ENCODE measurements around the gene NBEA. TPM values are rescaled to one million over a fixed set of nuclear protein-coding genes. Genes with fewer than 3 reads are reported as not detected.

The NBEA gene
- total RNA-seq, 1 experiment from 2014 or later, result 4.4 TPM

DNA sequence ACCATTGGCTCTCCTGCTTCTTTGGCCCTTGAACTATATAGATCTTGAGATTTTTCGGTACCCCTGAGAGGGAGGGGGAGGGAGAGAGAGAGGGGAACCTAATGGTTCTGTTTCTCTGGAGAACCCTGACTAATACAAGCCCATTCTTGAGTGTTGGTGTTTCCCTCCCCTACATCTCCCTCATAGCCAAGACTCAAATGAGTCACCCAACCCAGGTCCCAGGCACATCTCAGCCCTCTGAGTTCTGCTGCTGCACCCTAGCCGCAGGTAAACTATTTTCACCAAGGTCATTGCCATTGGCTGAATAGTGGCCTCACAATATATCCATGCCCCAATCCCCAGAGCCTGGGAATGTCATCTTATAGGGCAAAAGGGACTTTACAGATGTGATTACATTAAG, 760.2 kb downstream of the NBEA start:
- Histone ChIP-seq H3K9ac (ENCODE audit: low read length) (no peak overlapping the region), H3K79me2 (ENCODE audit: low read length) (no peaks in the 10 kb centered on the region), H3K4me3 (ENCODE audit: low read length) (no peak overlapping the region), H3F3A (ENCODE audit: low read length, unreplicated experiment) (no peaks in the 10 kb centered on the region), H4K20me1 (ENCODE audit: low read length) (no peaks in the 10 kb centered on the region), H3K9me2 (replicated peaks; ENCODE audit: low read length) (no peaks in the 10 kb centered on the region), H3K27me3 (ENCODE audit: low read length) (no peaks in the 10 kb centered on the region), H3K36me3 (ENCODE audit: low read depth, low read length) (no peaks in the 10 kb centered on the region), H3K4me2 (ENCODE audit: low read length) (no peak overlapping the region), H3K9me3 (ENCODE audit: low read length) (no peaks in the 10 kb centered on the region), H3K4me1 (ENCODE audit: insufficient read depth, low read length) (peaks cover 22% of the 10 kb centered on the region; the same call in 1 of the 2 replicates), H2AFZ (ENCODE audit: low read length) (no peak overlapping the region), H3K27ac (ENCODE audit: low read length) (no peak overlapping the region)
- no peak for DNase-seq
- TF ChIP-seq EZH2phosphoT487 (IDR thresholded peaks at IDR 0.05; ENCODE audit: borderline replicate concordance, low read length) (no peak), EZH2 (IDR thresholded peaks at IDR 0.05; ENCODE audit: low read length, unreplicated experiment) (no peak)
- TF ChIP-seq, protein P1, sequence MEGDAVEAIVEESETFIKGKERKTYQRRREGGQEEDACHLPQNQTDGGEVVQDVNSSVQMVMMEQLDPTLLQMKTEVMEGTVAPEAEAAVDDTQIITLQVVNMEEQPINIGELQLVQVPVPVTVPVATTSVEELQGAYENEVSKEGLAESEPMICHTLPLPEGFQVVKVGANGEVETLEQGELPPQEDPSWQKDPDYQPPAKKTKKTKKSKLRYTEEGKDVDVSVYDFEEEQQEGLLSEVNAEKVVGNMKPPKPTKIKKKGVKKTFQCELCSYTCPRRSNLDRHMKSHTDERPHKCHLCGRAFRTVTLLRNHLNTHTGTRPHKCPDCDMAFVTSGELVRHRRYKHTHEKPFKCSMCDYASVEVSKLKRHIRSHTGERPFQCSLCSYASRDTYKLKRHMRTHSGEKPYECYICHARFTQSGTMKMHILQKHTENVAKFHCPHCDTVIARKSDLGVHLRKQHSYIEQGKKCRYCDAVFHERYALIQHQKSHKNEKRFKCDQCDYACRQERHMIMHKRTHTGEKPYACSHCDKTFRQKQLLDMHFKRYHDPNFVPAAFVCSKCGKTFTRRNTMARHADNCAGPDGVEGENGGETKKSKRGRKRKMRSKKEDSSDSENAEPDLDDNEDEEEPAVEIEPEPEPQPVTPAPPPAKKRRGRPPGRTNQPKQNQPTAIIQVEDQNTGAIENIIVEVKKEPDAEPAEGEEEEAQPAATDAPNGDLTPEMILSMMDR (conservative IDR thresholded peaks at IDR 0.05; ENCODE audit: low read depth, low read length), result no peak
- ATAC-seq, result no peak
- intact Hi-C loops (cut with micrococcal nuclease), result no loop called here
- no TSS peak for BruUV-seq (replicated peaks)
- CTCF ChIA-PET, result no interaction called here
- POLR2A ChIA-PET (ENCODE audit: unreplicated experiment), result no interaction called here

DNA sequence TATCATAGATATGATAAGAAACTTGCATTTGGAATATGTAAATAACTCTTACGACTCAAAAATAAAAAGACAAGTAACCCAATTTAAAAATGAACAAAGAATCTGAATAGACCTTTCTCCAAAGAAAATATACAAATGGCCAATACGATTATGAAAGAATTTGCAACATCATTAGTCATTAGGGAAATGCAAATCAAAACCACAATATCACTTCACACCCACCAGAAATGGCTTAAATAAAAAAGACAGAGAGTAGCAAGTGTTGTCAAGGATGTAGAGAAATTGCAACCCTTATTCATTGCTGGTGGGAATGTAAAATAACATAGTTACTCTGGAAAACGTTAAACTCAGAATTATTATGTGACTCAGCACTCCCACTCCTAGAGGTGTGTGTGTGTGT, 761.0 kb downstream of the NBEA start:
- H3K9me2 ChIP-seq (replicated peaks; ENCODE audit: low read length), result no peaks in the 10 kb centered on the region
- no peak overlapping the region for H3K4me3 ChIP-seq (ENCODE audit: low read length)
- no peaks in the 10 kb centered on the region for H4K20me1 ChIP-seq (ENCODE audit: low read length)
- no peaks in the 10 kb centered on the region for H3F3A ChIP-seq (ENCODE audit: low read length, unreplicated experiment)
- no peaks in the 10 kb centered on the region for H3K9me3 ChIP-seq (ENCODE audit: low read length)
- ATAC-seq (no peak), DNase-seq (no peak)
- TF ChIP-seq, protein P1 (conservative IDR thresholded peaks at IDR 0.05; ENCODE audit: low read depth, low read length), result no peak
- no peak for TF ChIP-seq EZH2phosphoT487 (IDR thresholded peaks at IDR 0.05; ENCODE audit: borderline replicate concordance, low read length)
- TF ChIP-seq EZH2 (IDR thresholded peaks at IDR 0.05; ENCODE audit: low read length, unreplicated experiment), result no peak
- H3K27me3 ChIP-seq (ENCODE audit: low read length), result no peaks in the 10 kb centered on the region
- POLR2A ChIA-PET (ENCODE audit: unreplicated experiment), result no interaction called here
- no peak overlapping the region for H3K4me2 ChIP-seq (ENCODE audit: low read length)
- H3K4me1 ChIP-seq (ENCODE audit: insufficient read depth, low read length), result peaks cover 22% of the 10 kb centered on the region; the same call in 1 of the 2 replicates
- no peak overlapping the region for H3K9ac ChIP-seq (ENCODE audit: low read length)
- no peak overlapping the region for H2AFZ ChIP-seq (ENCODE audit: low read length)
- H3K79me2 ChIP-seq (ENCODE audit: low read length), result no peaks in the 10 kb centered on the region
- BruUV-seq (replicated peaks), result no TSS peak
- H3K27ac ChIP-seq (ENCODE audit: low read length), result no peak overlapping the region
- CTCF ChIA-PET, result no interaction called here
- intact Hi-C loops (cut with micrococcal nuclease), result no loop called here
- no peaks in the 10 kb centered on the region for H3K36me3 ChIP-seq (ENCODE audit: low read depth, low read length)

DNA sequence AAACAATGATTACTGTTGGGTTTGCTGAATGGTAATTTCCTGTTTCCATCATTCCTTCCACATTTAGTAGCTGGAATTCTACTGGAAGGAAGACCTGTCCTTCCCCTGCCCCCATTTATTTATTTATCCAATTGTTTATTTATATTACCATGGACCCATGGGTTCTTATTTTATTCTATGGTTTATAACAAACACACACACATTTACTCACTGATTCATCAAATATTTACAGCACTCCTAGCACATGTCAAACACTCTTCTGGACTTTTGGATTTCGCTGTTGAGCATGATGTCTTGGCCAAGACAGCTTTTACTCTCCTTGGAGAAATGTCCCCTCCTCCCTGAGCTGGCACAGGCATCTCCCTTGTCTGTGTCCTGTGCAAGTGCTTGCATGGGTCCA, 762.3 kb downstream of the NBEA start:
- no TSS peak for BruUV-seq (replicated peaks)
- H3K27ac ChIP-seq (ENCODE audit: low read length), result no peak overlapping the region

More for the DNA sequence above, 762.3 kb downstream of the NBEA start:
- DNase-seq (peak; percentile 17), ATAC-seq (peak; percentile 50)
- Histone ChIP-seq H3F3A (ENCODE audit: low read length, unreplicated experiment) (no peaks in the 10 kb centered on the region), H3K4me1 (ENCODE audit: insufficient read depth, low read length) (peaks cover 14% of the 10 kb centered on the region; the same call in 1 of the 2 replicates), H3K4me3 (ENCODE audit: low read length) (no peak overlapping the region), H3K79me2 (ENCODE audit: low read length) (no peaks in the 10 kb centered on the region), H3K4me2 (ENCODE audit: low read length) (no peak overlapping the region), H3K9me3 (ENCODE audit: low read length) (no peaks in the 10 kb centered on the region), H3K9me2 (replicated peaks; ENCODE audit: low read length) (no peaks in the 10 kb centered on the region), H4K20me1 (ENCODE audit: low read length) (no peaks in the 10 kb centered on the region), H3K36me3 (ENCODE audit: low read depth, low read length) (no peaks in the 10 kb centered on the region), H2AFZ (ENCODE audit: low read length) (no peak overlapping the region), H3K27me3 (ENCODE audit: low read length) (no peaks in the 10 kb centered on the region), H3K9ac (ENCODE audit: low read length) (no peak overlapping the region)
- TF ChIP-seq EZH2 (IDR thresholded peaks at IDR 0.05; ENCODE audit: low read length, unreplicated experiment) (no peak), EZH2phosphoT487 (IDR thresholded peaks at IDR 0.05; ENCODE audit: borderline replicate concordance, low read length) (no peak)
- TF ChIP-seq, protein P1 (conservative IDR thresholded peaks at IDR 0.05; ENCODE audit: low read depth, low read length), result no peak
- ChIA-PET POLR2A (ENCODE audit: unreplicated experiment) (no interaction called here), CTCF (interaction anchor here (0.6 kb wide), 1 partner anchor 465 kb away, joined by 3 read pairs; no protein-coding TSS in a partner anchor)
- intact Hi-C loops (cut with micrococcal nuclease), result no loop called here
